GM18858 (cell line): ENCODE data around the gene MMP8.
"Not testable (repeated sequence)": the region's sequence is repeated elsewhere in the genome, so short reads cannot be mapped to it uniquely, and the experiment has no call there.

Experiments used
- ATAC-seq: cut with Tn5 transposase; IDR thresholded peaks from one replicate; pipeline ENCODE4 v1.9.1; 2021; ENCODE audit not compliant: unreplicated experiment

The MMP8 gene, protein sequence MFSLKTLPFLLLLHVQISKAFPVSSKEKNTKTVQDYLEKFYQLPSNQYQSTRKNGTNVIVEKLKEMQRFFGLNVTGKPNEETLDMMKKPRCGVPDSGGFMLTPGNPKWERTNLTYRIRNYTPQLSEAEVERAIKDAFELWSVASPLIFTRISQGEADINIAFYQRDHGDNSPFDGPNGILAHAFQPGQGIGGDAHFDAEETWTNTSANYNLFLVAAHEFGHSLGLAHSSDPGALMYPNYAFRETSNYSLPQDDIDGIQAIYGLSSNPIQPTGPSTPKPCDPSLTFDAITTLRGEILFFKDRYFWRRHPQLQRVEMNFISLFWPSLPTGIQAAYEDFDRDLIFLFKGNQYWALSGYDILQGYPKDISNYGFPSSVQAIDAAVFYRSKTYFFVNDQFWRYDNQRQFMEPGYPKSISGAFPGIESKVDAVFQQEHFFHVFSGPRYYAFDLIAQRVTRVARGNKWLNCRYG

DNA sequence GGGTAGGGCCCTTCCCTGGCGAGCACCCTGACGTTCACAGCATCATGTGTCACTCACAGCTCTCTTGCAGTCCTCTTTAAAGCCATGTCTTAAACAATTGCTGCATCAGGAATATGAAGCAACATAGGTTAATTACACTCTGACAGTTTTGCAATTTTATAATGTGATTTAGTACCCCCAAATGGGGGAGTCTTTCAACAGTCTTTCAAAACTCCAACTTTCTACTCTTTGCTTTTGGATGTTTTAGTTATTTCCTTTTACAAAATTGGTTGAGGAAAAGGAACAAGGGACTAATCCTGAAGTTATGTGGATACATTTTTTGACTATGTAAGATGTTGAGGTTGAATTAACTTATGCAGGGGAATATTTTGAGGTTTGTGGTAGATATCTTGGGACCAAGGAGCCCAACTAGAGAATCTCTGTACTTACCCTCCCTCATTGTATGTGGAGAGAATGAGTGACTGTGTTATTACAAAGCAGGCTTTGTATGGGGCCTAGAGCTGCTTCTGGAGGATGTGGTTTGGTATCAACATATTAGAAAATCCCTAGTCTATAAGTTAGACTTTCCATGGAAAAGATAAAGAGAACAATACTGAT, at the start of gene MMP8:
Gene MMP8 (minus strand): TSS at position 51 of the 597 bp plus-strand sequence. CDS start 99 bp downstream, outside the sequence.
- no peak for ATAC-seq

DNA sequence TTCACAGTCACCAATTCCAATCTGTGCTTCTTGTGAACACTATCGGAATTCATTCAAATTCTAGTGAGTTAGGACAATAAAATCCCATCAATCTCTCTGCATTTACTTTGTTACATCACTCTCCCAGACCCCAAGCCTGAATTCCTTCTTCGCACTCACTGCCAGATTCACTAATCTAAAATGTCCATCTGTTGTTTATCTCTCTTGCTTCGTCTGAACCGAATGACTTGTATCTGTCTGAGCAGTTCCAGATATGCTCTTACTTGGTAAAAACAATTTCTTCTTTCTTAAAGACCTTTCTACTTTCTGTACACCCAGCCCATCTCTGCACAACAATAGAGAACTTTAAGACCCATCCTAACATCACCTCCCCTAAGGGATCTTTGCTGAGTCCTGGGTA, 48.6 kb upstream of the MMP8 start:
- no peak for ATAC-seq

DNA sequence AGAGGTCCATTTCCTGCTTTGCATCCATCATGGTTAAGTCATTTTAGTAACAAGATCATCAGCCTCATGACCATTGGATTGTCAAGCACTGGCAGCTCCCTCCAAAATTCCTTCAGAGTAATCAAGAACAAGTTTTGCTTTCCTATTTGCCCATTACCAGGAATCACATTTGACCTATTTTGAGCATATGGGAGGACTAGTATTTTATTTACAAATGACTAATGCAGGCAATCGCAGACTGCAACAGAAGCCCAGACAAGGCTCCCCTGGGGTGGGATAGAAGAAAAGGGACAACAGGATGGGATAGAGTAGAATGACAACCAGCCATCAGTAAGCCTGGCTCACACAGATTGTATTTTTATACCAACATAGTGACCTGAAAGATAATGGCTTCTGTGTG, 46.6 kb upstream of the MMP8 start:
- ATAC-seq: no peak

DNA sequence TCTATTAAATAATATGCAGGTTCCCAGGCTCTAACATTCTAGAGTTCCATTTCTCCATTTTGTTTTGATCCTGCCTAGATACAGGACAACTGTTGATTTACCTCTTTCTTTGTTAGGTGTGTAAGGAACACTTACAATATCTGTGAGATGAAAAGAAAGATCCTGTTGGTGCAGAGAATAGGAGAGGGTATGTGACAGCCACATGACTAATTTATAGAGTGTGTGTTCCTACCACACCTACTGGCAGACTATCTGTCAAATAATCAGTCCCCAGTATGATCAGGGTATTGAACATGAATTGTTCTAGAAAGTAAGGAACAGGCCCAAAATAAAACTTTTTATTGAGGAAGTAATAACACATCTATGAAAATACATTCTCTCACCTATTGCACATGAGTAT, 45.4 kb upstream of the MMP8 start:
- ATAC-seq: no peak

DNA sequence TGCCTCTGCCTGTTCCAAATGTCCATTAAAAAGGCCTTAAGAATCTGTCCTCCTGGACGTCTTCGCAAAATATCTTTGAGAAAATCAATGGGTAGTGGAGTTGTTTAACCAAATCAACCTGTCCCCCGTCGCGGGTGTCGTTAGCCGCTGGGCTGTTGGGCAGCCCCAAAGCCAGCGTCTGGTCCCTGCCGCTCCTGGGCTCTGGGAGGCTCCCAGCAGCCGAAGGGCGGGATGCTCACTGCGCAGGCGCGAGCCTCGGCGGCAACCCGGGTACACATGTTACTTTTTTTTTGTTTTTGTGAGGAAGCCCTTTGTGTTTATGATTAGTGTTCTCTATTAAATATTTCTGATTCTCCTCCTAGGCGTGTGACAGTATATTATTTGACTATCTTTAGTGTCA, 43.0 kb upstream of the MMP8 start:
- ATAC-seq: no peak

DNA sequence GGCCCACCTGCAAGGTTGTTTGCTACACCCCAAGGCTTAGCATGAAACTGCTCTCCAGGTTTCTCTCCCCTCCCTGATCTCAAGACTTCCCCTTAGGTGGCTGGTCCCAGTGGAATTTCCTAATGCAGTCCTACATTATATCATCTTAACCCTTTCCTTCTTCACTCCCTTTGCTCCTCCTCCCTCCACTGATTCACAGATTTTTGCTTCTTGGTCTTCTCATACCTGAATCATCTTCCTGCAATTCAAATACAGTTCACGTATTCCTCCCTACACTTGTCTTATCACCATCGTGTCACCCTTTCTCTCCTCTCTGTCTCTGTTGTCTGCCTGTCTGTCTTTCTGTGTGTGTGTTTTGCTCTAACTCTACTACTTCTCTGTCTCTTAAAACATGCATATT, 38.7 kb upstream of the MMP8 start:
- ATAC-seq: no peak

DNA sequence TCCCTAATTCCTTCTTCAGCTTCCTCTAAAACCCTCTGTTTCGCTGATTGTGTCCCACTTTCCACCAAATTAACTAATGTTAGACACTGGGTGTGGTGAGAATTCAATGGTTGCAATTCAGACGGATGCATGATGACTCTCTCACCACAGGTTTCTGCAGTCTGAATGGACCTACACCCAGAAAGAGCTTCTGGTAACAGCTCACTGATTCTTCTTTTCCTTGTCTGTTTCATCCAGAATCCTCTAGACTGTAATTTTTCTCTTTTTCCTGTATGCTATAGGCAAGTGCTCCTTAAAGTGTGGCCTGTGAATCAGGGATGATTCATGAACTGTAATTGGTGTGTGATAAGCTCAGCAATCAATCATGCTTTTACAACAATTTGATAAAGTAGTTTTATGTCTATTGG, 37.6 kb upstream of the MMP8 start:
- no peak for ATAC-seq

DNA sequence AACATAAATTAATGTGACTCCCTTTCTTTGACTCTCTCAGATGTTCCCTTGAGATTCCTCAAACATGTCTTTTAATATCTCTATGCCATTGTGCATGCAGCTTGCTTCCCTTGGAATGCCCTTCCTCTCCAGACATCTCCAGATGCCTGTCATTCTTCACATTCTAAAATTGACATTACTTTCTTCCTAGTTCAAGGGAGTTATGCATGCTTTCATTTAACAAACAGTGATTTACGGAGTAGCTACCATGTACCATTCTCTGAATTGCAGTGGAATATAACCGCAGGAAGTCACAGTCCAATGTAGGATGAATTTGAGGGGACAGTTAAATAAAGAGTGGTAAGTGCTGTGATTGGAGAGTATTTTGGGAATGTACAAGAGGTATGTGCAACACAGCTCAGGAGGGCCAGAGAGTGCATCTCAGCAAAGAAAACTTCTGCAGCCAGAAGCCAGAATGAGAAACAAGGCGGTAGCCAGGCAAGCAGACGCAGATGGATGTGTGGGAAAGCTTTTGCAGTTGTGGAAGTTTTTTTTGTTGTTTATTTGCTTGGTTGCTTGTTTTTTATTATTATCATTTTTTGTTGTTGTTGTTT, 37.0 kb upstream of the MMP8 start:
- ATAC-seq: no peak

DNA sequence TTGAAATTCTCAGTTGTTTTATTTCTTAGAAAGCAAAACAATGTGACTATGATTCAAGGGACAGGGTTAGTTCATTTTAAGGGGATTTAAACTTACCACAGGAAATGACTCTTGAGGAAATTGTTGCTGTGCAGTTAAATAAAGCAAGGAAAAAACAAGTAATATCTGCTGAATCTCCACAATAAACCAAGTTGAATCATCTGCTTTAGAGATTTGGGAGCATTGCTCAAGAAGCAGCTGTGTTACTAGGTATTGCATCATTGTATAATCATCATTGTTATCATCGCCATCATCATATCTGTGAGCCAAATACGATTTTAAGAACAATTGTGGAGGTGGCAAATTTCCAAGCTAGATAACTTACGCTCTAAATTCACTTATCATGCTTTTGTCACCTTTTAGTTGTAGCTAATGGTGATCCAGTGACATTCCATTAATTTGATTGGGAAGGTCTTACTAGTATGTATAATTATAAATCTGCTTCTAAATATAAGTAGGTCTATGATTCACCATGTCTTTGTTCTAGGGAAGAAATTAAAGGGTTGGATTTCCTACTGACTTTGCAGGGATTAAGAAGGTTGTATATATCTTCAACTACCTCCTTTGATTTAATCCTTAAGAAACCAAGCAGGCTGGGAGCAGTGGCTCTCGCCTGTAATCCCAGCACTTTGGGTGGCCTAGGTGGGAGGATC, 35.7 kb upstream of the MMP8 start:
- no peak for ATAC-seq

DNA sequence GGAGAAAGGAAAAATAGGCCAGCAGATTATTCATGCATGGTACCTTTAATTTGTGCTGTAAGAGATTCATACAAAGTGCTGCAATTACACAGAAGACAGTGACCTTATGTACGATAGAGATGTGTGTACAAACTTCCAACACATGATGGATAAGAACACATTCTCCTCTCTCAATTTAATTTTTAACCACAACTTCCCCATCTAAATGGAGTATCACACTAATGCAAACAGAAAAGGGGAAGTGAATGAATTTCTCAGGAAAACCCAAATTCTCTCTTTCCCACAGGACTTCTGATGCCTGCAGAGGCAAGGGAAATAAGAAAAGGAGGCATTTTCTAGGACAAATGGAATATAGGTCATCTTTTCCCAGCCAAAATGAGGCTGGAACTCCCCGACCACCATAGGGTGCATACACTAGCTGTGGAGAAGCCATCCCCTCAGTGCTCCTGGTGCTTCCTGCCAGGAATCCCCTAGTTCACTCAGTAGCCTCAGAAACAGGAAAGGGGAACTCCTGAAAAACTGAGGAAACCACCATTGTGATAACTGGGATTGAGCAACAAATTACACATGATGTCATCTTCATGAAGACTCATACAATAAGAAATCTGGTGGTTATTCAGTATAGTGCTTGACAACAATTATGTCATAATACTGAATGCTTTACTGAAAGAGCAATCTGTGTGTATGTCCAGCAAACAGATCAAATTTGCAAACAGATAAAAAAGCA, 33.2 kb upstream of the MMP8 start:
- ATAC-seq: no peak

DNA sequence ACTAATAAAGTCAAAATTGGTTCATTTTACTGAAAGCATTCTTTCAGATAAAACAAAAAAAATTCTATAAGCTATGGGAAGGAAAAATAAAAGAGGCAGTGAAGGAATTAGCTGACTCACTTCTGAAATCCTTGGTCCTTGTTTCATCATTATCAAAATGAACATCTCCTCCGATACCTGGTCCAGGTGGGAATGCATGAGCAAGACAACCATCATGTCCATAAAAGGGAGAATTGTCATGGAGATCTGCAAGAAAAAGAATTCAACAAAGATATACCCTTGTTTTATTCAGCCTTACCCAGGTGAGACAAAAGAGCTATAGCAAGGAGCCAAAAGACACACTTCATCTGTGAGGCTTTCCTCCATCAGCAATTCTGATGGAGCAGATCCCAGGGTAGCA, 28.5 kb upstream of the MMP8 start:
- no peak for ATAC-seq

DNA sequence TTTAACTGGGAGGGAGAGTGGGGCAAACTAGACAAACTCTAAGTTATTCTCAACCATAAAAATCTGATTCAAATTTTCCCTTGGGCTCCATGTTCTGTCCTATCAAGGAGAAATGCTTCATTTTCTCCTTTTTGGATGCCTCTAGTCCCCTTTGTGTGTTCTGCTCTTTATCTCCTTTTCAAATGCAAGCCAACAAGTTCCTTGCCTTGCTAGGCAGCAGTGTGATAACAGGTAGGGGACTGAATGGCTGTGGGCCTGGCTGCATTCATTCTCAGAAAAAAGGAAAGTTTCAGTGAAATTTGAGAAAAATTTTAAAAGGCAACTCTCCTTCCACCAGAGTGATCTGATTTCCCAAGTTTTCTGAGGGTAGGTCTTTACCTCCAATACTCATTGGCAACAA, 26.9 kb upstream of the MMP8 start:
- no peak for ATAC-seq

DNA sequence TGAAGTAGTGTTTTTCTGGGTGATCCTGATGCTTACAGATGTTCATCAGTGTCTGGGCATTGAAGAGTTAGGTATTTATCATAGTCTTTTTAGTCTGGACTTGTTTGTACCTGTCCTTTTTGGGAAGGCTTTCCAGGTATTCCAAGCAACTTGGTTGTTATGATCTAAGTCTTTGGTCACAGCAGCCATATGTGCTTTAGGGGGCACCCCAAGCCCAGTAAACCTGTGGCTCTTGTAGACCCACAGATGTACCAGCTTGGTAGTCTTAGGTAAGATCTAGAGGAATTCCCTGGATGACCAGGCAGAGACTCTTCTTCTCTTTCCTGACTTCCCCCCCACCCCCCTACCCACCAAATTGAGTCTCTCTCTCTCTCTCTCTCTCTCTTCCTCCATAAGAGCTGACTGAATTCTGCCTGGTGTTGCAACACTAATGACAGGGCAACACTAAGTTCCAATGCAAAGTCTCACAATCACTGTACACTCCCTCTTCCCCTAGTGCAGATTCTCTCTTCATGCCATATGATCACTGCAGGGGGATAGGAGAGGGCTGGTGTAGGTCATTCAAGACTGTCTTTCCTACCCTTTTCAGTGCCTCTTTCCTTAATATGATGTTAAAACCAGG, 24.5 kb upstream of the MMP8 start:
- no peak for ATAC-seq

DNA sequence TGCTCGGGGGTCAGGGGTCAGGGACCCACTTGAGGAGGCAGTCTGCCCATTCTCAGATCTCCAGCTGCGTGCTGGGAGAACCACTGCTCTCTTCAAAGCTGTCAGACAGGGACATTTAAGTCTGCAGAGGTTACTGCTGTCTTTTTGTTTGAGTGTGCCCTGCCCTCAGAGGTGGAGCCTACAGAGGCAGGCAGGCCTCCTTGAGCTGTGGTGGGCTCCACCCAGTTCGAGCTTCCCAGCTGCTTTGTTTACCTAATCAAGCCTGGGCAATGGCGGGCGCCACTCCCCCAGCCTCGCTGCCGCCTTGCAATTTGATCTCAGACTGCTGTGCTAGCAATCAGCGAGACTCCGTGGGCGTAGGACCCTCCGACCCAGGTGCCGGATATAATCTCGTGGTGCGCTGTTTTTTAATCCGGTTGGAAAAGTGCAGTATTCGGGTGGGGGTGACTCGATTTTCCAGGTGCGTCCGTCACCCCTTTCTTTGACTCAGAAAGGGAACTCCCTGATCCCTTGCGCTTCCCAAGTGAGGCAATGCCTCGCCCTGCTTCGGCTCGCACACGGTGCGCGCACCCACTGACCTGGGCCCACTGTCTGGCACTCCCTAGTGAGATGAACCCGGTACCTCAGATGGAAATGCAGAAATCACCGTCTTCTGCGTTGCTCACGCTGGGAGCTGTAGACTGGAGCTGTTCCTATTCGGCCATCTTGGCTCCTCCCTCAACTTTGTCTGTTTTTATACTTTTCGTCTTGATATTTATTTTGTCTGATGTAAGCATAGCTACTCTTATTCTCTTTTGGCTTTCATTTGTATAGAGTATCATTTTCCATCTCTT, 22.2 kb upstream of the MMP8 start:
- ATAC-seq: not testable (repeated sequence)

DNA sequence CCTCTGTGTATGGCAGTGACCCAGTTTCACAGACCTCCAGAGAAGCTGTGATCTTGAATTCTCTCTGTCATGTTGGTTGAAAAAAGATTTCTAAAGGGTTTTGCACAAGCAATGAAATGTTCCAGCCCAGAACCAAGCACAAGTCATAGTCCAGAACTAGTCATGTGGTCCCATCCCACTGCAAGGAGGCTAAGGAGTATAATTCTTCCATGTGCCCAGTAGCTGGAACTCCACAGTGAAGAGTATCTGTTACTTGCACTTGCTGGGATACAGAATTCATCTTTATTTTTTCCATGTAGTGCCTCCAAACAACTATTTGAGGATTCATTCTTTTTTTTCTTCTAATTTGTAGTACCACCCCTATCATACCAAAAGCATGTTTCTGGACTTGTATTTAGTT, 9.9 kb upstream of the MMP8 start:
- no peak for ATAC-seq

DNA sequence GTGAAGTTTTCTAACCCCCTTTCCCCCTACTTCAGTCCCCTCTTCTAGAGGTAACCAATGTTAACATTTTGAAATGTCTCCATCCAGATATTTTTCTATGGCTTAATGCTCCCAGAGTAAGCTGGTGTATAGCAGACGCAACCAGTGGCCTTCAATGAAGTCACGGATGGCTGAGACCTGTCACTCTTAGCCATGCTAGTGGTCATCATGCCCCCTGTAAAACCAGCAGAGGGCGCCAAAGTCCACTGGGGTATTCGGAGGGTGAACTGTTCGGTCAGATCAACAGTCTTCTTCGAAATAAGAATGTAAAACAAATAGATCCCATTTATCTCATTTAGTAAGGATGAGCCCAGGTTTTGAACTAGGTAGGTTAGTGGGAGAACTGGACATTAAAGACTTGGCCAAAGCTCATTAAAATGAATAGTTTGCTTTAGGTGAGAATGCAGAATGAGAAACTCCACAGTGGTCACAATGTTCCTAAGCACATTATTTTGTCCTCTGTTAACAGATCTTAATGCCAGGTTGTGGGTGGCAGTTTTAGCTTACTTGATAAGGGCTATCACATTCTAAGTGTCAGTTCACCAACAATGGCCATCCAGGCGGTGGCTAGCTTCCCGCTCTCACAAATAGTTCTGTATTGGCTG, 8.6 kb upstream of the MMP8 start:
- ATAC-seq: peak; percentile 87

DNA sequence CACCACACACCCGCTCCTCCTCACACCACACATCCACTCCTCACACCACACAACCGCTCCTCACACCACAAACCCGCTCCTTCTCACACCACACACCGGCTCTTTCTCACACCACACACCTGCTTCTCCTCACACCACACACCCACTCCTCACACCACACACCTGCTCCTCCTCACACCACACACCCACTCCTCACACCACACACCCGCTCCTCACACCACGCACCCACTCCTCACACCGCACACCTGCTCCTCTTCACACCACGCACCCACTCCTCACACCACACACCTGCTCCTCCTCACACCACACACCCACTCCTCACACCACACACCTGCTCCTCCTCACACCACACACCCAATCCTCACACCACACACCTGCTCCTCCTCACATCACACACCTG, 6.2 kb upstream of the MMP8 start:
- ATAC-seq: not testable (repeated sequence)

DNA sequence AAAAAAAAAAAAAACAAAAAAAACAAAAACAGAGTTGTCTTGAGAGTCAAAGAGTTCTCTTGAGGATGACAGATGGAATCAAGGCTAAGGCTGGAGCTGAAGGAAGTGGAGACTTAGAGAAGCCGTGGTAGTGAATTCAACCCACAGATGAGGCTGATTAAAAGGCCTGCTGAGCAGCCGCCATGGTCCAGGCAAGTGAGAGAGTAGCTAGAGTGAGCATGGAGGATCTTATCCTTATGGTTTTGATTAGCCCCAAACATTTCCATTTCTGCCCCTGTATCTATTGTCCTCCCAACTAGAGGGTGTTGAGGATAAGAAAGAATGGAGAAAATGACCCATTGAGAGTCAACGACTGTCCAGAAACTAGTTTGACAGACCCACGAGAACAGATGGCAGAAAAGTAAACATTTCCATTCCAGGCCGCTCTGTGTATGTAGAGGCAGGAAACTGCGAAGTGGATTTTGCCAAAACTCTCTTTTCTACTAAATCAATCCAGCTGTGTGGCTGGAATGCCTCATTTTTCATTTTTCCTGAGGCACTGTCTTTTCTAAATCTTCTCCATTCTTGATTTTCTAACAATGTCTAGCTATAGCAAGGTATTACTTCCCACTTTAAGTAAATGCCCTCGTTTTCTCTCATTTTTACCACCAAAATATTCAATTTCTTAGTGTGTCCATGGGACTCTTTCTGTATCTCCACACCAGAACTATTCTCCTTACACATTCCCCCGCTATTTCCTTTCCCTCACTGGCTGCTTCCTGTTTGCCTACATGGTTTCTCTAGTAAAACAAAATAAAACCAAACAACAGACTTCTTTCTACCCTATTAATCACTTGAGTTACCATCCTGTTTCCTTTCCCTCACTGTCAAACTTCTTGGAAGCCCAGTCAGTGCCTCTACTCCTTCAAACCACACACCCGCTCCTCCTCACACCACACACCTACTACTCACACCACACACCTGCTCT, 5.4 kb upstream of the MMP8 start:
- no peak for ATAC-seq
